ENCODE measurements around the gene VWA5A. TPM values are rescaled to one million over a fixed set of nuclear protein-coding genes. Genes with fewer than 3 reads are reported as not detected.

VWA5A gene
- total RNA-seq, 2 experiments from 2014 or later, result 0.38 to 2.1 TPM

- Histone ChIP-seq H2AFZ (ENCODE audit: low read length) (no peak overlapping the region), H3K9me2 (ENCODE audit: insufficient read depth, low read length) (no peaks in the 10 kb centered on the region), H3K79me2 (ENCODE audit: insufficient read depth, low read depth, low read length) (no peaks in the 10 kb centered on the region), H3K4me1 (ENCODE audit: insufficient read depth, low read length, poor library complexity, severe bottlenecking) (no peaks in the 10 kb centered on the region), H4K20me1 (ENCODE audit: insufficient read depth, low read length) (no peaks in the 10 kb centered on the region), H3K9me3 (ENCODE audit: low read length) (no peaks in the 10 kb centered on the region), H3K4me2 (ENCODE audit: low read length) (no peak overlapping the region), H3K36me3 (ENCODE audit: insufficient read depth, low read length) (no peaks in the 10 kb centered on the region), H3K27ac (ENCODE audit: low read depth, low read length, poor library complexity, severe bottlenecking) (no peak overlapping the region), H3K4me3 (ENCODE audit: low read depth, low read length, poor library complexity, severe bottlenecking) (no peak overlapping the region)
- ChIA-PET CTCF (ENCODE audit: unreplicated experiment) (no interaction called here), POLR2A (no interaction called here)
- no peak for DNase-seq (ENCODE audit: low spot score)
- TF ChIP-seq EZH2phosphoT487 (IDR thresholded peaks at IDR 0.05; ENCODE audit: borderline replicate concordance, low read depth, low read length), result no peak
- TF ChIP-seq CTCF (conservative IDR thresholded peaks at IDR 0.05; ENCODE audit: low read length), result no peak
- BruUV-seq (replicated peaks), result no TSS peak
- intact Hi-C loops (cut with micrococcal nuclease; ENCODE audit: unreplicated experiment), result no loop called here
These were observed 37.6 kb downstream of the VWA5A start for GRCh38 chr11:124152770-124153407.

GRCh38 chr11:124153821-124154220 lies 38.6 kb downstream of the VWA5A start:
- intact Hi-C loops (cut with micrococcal nuclease; ENCODE audit: unreplicated experiment), result no loop called here
- no peaks in the 10 kb centered on the region for H3K36me3 ChIP-seq (ENCODE audit: insufficient read depth, low read length)
- POLR2A ChIA-PET, result no interaction called here
- no peak overlapping the region for H2AFZ ChIP-seq (ENCODE audit: low read length)
- H3K4me2 ChIP-seq (ENCODE audit: low read length), result no peak overlapping the region
- no peak overlapping the region for H3K27ac ChIP-seq (ENCODE audit: low read depth, low read length, poor library complexity, severe bottlenecking)
- no peaks in the 10 kb centered on the region for H3K4me1 ChIP-seq (ENCODE audit: insufficient read depth, low read length, poor library complexity, severe bottlenecking)
- no peaks in the 10 kb centered on the region for H3K9me2 ChIP-seq (ENCODE audit: insufficient read depth, low read length)
- DNase-seq (ENCODE audit: low spot score), result no peak
- CTCF ChIA-PET (ENCODE audit: unreplicated experiment), result no interaction called here
- no peaks in the 10 kb centered on the region for H3K9me3 ChIP-seq (ENCODE audit: low read length)
- no TSS peak for BruUV-seq (replicated peaks)
- no peak overlapping the region for H3K4me3 ChIP-seq (ENCODE audit: low read depth, low read length, poor library complexity, severe bottlenecking)
- no peak for TF ChIP-seq EZH2phosphoT487 (IDR thresholded peaks at IDR 0.05; ENCODE audit: borderline replicate concordance, low read depth, low read length)
- no peak for TF ChIP-seq CTCF (conservative IDR thresholded peaks at IDR 0.05; ENCODE audit: low read length)
- H4K20me1 ChIP-seq (ENCODE audit: insufficient read depth, low read length), result no peaks in the 10 kb centered on the region
- no peaks in the 10 kb centered on the region for H3K79me2 ChIP-seq (ENCODE audit: insufficient read depth, low read depth, low read length)

- intact Hi-C loops (cut with micrococcal nuclease; ENCODE audit: unreplicated experiment), result no loop called here
- CTCF ChIA-PET (ENCODE audit: unreplicated experiment), result no interaction called here
- no peak overlapping the region for H3K4me3 ChIP-seq (ENCODE audit: low read depth, low read length, poor library complexity, severe bottlenecking)
- no peak for DNase-seq (ENCODE audit: low spot score)
- H4K20me1 ChIP-seq (ENCODE audit: insufficient read depth, low read length), result no peaks in the 10 kb centered on the region
- H3K4me1 ChIP-seq (ENCODE audit: insufficient read depth, low read length, poor library complexity, severe bottlenecking), result no peaks in the 10 kb centered on the region
- POLR2A ChIA-PET, result no interaction called here
- no peaks in the 10 kb centered on the region for H3K79me2 ChIP-seq (ENCODE audit: insufficient read depth, low read depth, low read length)
- H3K36me3 ChIP-seq (ENCODE audit: insufficient read depth, low read length), result no peaks in the 10 kb centered on the region
- TF ChIP-seq EZH2phosphoT487 (IDR thresholded peaks at IDR 0.05; ENCODE audit: borderline replicate concordance, low read depth, low read length), result no peak
- no peak for TF ChIP-seq CTCF (conservative IDR thresholded peaks at IDR 0.05; ENCODE audit: low read length)
- no peaks in the 10 kb centered on the region for H3K9me2 ChIP-seq (ENCODE audit: insufficient read depth, low read length)
- no peak overlapping the region for H3K27ac ChIP-seq (ENCODE audit: low read depth, low read length, poor library complexity, severe bottlenecking)
- no peak overlapping the region for H2AFZ ChIP-seq (ENCODE audit: low read length)
- BruUV-seq (replicated peaks), result no TSS peak
- H3K9me3 ChIP-seq (ENCODE audit: low read length), result no peaks in the 10 kb centered on the region
- H3K4me2 ChIP-seq (ENCODE audit: low read length), result no peak overlapping the region
These were observed 44.2 kb downstream of the VWA5A start for GRCh38 chr11:124159481-124159880.
